HepG2 (cell line): Measurements from ENCODE around the gene SFXN5. TPM values are rescaled to one million over a fixed set of nuclear protein-coding genes. Genes with fewer than 3 reads are reported as not detected.

Experiments
- CBX5 ChIP-seq: sonication (generic); formaldehyde crosslinking; IDR thresholded peaks from 2 replicates; pipeline ENCODE4 v1.4.0; 2020; ENCODE audit warnings: missing genetic modification reagents, borderline replicate concordance
- DNMT3B ChIP-seq: conservative IDR thresholded peaks from 2 replicates; pipeline ENCODE4 v1.6.1; 2016; ENCODE audit warnings: missing biosample characterization, control low read depth
- NFE2L2 ChIP-seq: fragments of 150-350 bp; IDR thresholded peaks from 2 replicates; pipeline ENCODE4 v1.6.1; 2014; ENCODE audit warnings: low read length
- NFKB2 ChIP-seq: sonication (generic); formaldehyde crosslinking; IDR thresholded peaks from 2 replicates; pipeline ENCODE4 v1.4.0; 2020; ENCODE audit warnings: missing genetic modification reagents, borderline replicate concordance
- PCBP1 ChIP-seq: fragments of 200-400 bp; formaldehyde crosslinking; IDR thresholded peaks from 2 replicates; pipeline ENCODE4 v1.6.1; 2017; ENCODE audit warnings: mild to moderate bottlenecking, low read depth, low read length, borderline replicate concordance
- RXRA ChIP-seq: sonication (generic); formaldehyde crosslinking; IDR thresholded peaks from 2 replicates; pipeline ENCODE4 v1.5.1; 2020; ENCODE audit warnings: missing genetic modification reagents
- SAFB2 ChIP-seq: sonication (generic); formaldehyde crosslinking; IDR thresholded peaks from 2 replicates; pipeline ENCODE4 v1.5.1; 2020; ENCODE audit warnings: missing genetic modification reagents, low read depth, mild to moderate bottlenecking, borderline replicate concordance
- ZNF20 ChIP-seq: sonication (generic); formaldehyde crosslinking; IDR thresholded peaks from 2 replicates; pipeline ENCODE4 v1.4.0; 2020; ENCODE audit warnings: mild to moderate bottlenecking, moderate library complexity, missing genetic modification reagents
- ZNF350 ChIP-seq: sonication (generic); formaldehyde crosslinking; IDR thresholded peaks from 2 replicates; pipeline ENCODE4 v1.4.0; 2020; ENCODE audit warnings: mild to moderate bottlenecking, low read depth, missing genetic modification reagents, borderline replicate concordance
- ZNF446 ChIP-seq: sonication (generic); formaldehyde crosslinking; IDR thresholded peaks from 2 replicates; pipeline ENCODE4 v1.5.0; 2020; ENCODE audit warnings: mild to moderate bottlenecking, missing genetic modification reagents
- ZNF496 ChIP-seq: sonication (generic); formaldehyde crosslinking; IDR thresholded peaks from 2 replicates; pipeline ENCODE4 v1.8.1; 2023; ENCODE audit warnings: mild to moderate bottlenecking, moderate library complexity, missing genetic modification reagents; ENCODE audit not compliant: insufficient replicate concordance
- ZNF720 ChIP-seq: sonication (generic); formaldehyde crosslinking; IDR thresholded peaks from 2 replicates; pipeline ENCODE4 v1.4.0; 2020; ENCODE audit warnings: missing genetic modification reagents
- ZNF83 ChIP-seq: sonication (generic); formaldehyde crosslinking; IDR thresholded peaks from 2 replicates; pipeline ENCODE4 v1.4.0; 2020; ENCODE audit warnings: missing genetic modification reagents, mild to moderate bottlenecking, borderline replicate concordance
- polyA plus RNA-seq, 8 experiments: library from polyadenylated mRNA; depleted of rRNA in 3 of 8; stranded (reverse) in 7 of 8; unstranded in 1 of 8; fragments of >200 nt; fragmentation: Illumina TruSeq in 4 of 8; extraction: Trizol in 4 of 8; gene quantifications; 2 replicates each; pipeline versions ENCODE4 v1.2.1 to v1.2.3, GENCODE V29; 2011 to 2016; ENCODE audit warnings: low read depth in 4 of 8, missing spikeins in 1 of 8, mixed read lengths in 1 of 8; ENCODE audit not compliant: insufficient read depth in 1 of 8
- total RNA-seq, 5 experiments: library from RNA; depleted of rRNA; stranded (reverse); fragments of >200 nt; fragmentation: Illumina TruSeq; extraction: Trizol; gene quantifications; 2 replicates each; pipeline ENCODE4 v1.2.3, GENCODE V29; 2016; ENCODE audit warnings: low read depth in 1 of 5
- TF ChIP-seq, protein P1 (sequence below): sonication (generic); formaldehyde crosslinking; IDR thresholded peaks from 2 replicates; pipeline ENCODE4 v1.8.0; 2022; ENCODE audit warnings: mild to moderate bottlenecking, missing genetic modification reagents; ENCODE audit not compliant: insufficient replicate concordance
- TF ChIP-seq, protein P2 (sequence below): sonication (generic); formaldehyde crosslinking; IDR thresholded peaks from 2 replicates; pipeline ENCODE4 v1.4.0; 2020; ENCODE audit warnings: missing genetic modification reagents
- TF ChIP-seq, protein P3 (sequence below): sonication (generic); formaldehyde crosslinking; conservative IDR thresholded peaks from 2 replicates; pipeline ENCODE4 v1.5.0; 2020; ENCODE audit warnings: missing genetic modification reagents
- TF ChIP-seq, protein P4 (sequence below): sonication (generic); formaldehyde crosslinking; IDR thresholded peaks from 2 replicates; pipeline ENCODE4 v1.4.0; 2020; ENCODE audit warnings: mild to moderate bottlenecking, low read depth, missing genetic modification reagents

The SFXN5 gene
- total and polyA plus RNA-seq, 2 of the 13 experiments (the other 11 are each of a cell fraction or from before 2014, with no cell fraction given): 34.9 to 37.4 TPM

DNA sequence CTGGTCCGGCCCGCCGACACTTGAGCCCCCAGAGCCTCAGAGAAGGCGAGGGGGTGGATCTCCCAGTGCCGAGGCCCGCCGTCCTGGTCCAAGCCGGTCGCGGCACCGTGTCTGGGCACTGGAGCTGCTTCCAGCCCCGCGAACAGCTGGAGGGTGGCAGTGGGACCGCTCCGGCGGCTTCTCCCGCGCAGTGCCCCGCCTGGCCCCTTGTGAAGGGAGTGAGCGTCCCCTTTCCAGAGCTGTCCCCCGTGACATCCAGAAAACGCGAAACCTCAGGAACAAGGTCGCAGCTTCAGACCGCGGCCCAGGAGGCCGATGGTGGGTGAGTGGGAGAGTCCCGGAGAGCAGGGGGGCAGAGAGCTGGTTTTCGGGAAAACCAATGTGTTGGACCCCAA is 154.8 kb downstream of the SFXN5 start (continued):
- TF ChIP-seq PCBP1: no peak
- no peak for TF ChIP-seq CBX5
- 0 out of 2 replicates have a peak, but pooled peaks have one; percentile 11 for TF ChIP-seq NFKB2 (CRISPR knock-in tag)
- TF ChIP-seq ZNF350: no peak
- TF ChIP-seq ZNF720 (CRISPR knock-in tag): no peak
- TF ChIP-seq, protein P1, sequence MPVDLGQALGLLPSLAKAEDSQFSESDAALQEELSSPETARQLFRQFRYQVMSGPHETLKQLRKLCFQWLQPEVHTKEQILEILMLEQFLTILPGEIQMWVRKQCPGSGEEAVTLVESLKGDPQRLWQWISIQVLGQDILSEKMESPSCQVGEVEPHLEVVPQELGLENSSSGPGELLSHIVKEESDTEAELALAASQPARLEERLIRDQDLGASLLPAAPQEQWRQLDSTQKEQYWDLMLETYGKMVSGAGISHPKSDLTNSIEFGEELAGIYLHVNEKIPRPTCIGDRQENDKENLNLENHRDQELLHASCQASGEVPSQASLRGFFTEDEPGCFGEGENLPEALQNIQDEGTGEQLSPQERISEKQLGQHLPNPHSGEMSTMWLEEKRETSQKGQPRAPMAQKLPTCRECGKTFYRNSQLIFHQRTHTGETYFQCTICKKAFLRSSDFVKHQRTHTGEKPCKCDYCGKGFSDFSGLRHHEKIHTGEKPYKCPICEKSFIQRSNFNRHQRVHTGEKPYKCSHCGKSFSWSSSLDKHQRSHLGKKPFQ (CRISPR knock-in tag): no peak
- TF ChIP-seq ZNF446 (CRISPR knock-in tag): no peak
- no peak for TF ChIP-seq RXRA (CRISPR knock-in tag)
- TF ChIP-seq ZNF83 (CRISPR knock-in tag): peak; percentile 22; the same call in 1 of the 2 replicates
- TF ChIP-seq, protein P2, sequence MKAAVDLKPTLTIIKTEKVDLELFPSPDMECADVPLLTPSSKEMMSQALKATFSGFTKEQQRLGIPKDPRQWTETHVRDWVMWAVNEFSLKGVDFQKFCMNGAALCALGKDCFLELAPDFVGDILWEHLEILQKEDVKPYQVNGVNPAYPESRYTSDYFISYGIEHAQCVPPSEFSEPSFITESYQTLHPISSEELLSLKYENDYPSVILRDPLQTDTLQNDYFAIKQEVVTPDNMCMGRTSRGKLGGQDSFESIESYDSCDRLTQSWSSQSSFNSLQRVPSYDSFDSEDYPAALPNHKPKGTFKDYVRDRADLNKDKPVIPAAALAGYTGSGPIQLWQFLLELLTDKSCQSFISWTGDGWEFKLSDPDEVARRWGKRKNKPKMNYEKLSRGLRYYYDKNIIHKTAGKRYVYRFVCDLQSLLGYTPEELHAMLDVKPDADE (CRISPR knock-in tag): no peak
- TF ChIP-seq, protein P3, sequence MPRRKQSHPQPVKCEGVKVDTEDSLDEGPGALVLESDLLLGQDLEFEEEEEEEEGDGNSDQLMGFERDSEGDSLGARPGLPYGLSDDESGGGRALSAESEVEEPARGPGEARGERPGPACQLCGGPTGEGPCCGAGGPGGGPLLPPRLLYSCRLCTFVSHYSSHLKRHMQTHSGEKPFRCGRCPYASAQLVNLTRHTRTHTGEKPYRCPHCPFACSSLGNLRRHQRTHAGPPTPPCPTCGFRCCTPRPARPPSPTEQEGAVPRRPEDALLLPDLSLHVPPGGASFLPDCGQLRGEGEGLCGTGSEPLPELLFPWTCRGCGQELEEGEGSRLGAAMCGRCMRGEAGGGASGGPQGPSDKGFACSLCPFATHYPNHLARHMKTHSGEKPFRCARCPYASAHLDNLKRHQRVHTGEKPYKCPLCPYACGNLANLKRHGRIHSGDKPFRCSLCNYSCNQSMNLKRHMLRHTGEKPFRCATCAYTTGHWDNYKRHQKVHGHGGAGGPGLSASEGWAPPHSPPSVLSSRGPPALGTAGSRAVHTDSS: no peak
- no peak for TF ChIP-seq NFE2L2
- TF ChIP-seq, protein P4, sequence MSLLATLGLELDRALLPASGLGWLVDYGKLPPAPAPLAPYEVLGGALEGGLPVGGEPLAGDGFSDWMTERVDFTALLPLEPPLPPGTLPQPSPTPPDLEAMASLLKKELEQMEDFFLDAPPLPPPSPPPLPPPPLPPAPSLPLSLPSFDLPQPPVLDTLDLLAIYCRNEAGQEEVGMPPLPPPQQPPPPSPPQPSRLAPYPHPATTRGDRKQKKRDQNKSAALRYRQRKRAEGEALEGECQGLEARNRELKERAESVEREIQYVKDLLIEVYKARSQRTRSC (CRISPR knock-in tag): no peak
- TF ChIP-seq SAFB2 (CRISPR knock-in tag): no peak
- no peak for TF ChIP-seq ZNF20
- no peak for TF ChIP-seq ZNF496 (CRISPR knock-in tag)
- no peak for TF ChIP-seq DNMT3B (CRISPR knock-in tag)
- TF ChIP-seq, all 625 proteins: peak for 29
